Umbilical cord (tissue), 2 donors: ENCODE data around the gene GRB10. TPM values are rescaled to one million over a fixed set of nuclear protein-coding genes. Genes with fewer than 3 reads are reported as not detected.

Source experiments
- DNase-seq: peaks from one replicate; pipeline ENCODE4 v3.0.0-alpha.2; 2015; ENCODE audit warnings: low spot score
- total RNA-seq: library from RNA; depleted of rRNA; stranded (reverse); fragments of >200 nt; gene quantifications from one replicate; pipeline ENCODE4 v1.2.3, GENCODE V29; 2014; ENCODE audit warnings: low replicate concordance; ENCODE audit not compliant: insufficient read depth

Gene GRB10
- total RNA-seq, 1 donor from 2014 or later, result 38.3 TPM

DNA sequence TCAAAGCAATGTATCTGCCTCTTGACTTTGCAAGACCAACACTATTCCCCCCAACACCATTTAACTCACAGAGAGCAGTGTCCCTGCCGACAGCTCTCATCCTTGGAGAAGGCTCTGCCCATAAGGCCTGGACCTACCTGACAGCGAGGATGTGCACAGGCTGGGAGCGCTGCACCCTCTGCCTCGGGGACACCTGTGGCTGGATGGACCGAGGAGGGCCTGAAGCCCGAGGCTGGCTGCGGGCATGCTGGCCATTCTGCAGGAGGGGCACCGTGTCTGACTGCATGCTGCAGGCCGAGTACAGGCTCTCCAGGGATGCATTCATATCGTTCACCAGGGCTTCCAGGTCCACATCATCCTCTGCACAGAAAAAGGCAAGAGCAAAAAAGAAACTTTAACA, 108.4 kb downstream of the GRB10 start:
- no peak for DNase-seq

- DNase-seq, result no peak
Measured at GRCh38 chr7:50673096-50673495, 109.6 kb downstream of the GRB10 start.

GRCh38 chr7:50672045-50672444, 110.7 kb downstream of the GRB10 start:
- no peak for DNase-seq

DNA sequence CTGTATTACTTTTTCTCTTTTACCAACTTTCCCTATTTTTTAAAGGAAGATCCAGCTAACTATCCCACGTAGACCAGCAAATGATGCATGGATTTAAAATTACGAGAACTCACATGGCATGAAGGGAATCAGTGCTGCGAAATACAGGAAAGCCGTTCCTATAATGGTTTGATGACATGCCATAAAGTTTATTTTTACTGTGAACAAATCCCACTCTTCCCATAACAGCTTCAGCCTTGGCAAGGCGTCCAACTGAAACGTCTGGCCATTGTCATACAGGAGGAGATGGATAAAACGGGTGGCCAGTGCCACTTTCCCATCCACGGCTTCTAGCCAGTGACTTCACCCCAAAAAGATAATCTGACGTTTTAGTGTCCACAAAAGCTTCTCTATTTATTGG, 111.3 kb downstream of the GRB10 start:
- peak; percentile 32 for DNase-seq

DNA sequence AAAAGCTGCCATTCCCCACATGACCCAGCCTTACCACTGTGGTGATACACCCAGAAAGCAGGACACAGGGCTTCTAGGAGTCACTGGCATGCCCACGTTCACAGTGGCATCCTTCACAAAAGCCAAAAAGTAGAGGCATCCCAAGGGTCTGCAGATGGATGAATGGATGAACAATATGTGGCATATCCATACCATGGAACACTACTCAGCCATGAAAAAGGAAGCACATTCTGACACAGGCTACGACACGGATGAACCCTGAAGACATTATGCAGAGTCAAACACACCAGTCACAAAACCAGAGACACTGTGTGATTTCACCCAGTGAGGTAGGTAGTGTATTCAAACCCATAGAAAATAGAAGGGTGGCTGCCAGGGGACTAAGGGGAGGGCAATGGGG, 112.8 kb downstream of the GRB10 start:
- DNase-seq, result no peak

GRCh38 chr7:50667789-50668226, 114.9 kb downstream of the GRB10 start:
- DNase-seq, result no peak

GRCh38 chr7:50667338-50667737, 115.4 kb downstream of the GRB10 start:
- DNase-seq, result peak; percentile 55

DNA sequence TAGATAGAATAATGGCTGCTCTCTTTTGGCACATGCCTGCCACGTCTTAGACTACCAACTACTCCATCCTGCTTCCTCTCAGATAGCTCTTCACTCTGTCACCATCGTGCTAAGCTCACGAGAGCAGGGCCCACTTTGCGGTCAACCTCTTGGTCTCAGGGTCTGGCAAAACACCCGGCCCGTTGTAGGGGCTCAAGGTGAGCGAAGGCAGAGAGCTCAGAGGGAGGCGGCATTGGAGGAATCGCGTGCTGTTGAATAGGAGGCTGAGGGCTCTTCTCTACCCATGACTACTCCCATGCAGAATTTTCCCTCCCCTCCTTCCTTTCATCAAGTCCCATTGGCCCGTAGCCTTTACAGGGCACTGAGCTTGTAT, 116.6 kb downstream of the GRB10 start:
- no peak for DNase-seq

DNA sequence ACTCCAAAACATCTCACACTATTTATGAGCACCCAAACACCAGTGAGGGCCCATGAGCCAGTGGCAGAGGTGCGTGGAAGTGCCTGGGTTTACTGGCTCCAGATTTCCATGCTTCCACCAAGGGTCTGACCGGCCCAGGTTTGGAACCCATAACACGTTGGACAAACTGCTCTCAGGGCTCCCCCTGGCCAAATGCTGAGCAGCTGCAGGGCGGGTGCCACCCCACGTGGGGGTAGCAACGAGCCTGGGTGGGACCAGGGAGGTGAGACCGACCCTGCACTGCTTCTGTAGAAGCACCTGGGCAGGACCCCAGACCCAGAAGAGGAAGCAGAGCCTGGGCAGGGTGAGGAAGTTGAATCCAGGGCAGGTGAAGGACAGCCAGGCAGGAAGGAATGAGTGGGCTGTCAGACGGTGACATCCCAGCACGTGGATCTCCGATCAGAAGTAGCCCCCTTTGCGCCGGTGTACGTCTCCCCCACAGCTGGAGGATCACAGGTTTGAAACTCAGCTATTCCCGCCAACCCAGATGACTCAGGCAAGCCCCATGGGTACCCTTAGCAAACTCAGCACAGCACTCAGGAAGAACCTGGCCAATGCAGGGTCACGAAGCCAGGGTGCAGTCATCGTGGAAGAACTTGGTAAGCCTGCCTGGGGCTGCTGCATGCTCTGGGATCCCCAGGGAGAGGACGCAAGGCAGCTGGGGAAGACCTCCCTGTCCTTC, 117.1 kb downstream of the GRB10 start:
- no peak for DNase-seq

DNA sequence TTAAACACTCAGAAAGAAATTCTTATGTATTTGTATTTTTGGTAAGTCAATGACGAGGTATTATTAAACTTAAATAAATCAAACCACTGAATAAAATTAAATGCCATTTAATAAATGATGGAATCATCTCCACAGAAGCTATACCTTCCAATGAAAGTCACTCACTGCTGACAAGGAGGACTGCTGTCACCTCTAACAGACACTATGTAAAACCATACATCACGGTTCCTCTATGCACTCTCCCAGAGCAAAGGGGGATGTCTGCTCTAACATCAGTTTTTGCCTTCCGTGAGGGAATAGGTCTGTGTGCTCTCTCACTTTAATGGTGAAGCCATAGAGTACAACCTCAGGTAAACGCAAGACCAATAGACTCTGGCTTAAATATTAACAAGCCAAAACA, 117.8 kb downstream of the GRB10 start:
- DNase-seq, result no peak

- DNase-seq, result no peak
Measured at GRCh38 chr7:50664461-50664922, 118.2 kb downstream of the GRB10 start.

- no peak for DNase-seq
Measured at GRCh38 chr7:50663396-50664102, 119.1 kb downstream of the GRB10 start.

DNA sequence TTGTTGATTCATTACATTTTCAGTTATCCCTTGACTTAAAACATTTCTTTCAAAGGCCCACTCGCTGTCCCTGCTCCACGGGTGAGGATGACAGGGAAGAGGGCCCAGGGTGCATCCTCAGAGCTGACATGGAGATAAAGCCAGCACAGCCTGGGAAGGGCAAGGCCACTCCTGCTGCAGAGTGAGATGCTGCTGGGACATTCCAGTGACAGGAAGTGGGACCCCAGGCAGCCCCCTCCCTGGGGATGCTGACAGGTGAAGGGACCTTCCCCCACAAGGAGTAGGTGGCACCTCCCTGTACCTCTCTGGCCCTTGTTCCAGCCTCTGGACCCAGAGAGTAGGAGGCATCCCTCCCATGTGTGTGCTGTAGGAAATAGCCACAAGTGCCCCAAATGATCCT, 119.7 kb downstream of the GRB10 start:
- no peak for DNase-seq

DNA sequence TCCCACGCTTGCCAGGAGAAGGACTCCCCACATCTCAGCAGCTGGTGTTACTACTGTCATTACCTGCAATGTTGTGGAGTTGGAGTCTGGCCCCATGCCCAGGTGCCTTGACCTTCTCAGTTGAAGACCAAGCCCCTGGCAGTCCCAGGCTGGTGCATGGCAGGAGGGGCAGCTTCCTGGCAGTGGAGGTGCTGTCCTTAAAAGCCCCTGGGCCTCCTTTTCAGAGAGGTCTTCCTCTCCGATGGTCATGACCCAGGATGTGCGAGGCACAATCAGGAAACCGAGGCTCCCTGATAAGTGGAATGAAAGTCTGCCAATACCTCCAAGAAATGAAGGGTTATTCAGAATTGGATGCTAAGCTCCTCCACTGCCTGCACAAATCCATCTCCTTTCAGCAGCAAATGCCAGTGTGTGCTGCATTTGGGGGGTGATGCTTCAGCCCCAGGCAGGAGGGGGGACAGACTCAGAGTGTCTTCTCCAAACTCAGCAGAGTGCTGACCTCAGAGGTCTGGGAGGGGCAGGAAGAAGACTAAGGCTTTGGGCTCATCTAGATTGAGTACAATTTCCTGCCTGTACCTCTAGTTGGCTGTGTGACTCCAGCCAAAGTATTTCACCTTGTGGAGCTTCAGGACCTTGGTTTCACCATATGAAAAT, 120.5 kb downstream of the GRB10 start:
- no peak for DNase-seq

DNA sequence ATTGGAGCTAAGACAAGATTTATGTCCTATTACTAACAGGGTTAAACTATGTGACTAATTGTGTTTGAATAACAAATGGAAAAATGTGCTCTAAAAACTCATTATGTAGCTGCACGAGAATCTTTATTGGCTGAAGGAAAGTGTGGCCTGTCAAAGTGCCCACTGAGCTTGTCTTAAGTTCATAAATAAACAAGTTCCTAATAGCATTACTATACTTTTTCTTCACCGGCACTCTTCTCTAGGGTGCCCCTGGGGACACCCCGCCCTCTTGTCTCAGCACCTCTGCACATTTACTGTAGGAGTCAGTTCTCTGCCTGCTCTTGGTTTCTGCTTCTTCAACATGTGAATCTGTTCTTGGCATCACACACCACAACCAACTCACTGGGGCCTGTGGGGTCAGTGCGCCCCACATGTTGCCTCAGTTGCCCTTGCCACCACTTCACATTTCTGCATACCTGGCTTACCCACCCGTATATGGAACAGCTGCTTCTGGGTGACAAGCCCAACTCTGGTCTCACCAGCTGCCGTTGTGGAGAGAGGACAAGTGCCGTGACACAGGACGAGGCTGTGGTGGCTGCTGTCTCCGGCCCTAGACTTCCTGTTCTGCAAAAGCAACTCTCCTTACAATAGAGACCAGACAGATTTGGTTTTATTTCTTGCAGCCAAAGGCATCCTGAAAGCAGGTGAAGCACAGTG, 121.2 kb downstream of the GRB10 start:
- no peak for DNase-seq

DNA sequence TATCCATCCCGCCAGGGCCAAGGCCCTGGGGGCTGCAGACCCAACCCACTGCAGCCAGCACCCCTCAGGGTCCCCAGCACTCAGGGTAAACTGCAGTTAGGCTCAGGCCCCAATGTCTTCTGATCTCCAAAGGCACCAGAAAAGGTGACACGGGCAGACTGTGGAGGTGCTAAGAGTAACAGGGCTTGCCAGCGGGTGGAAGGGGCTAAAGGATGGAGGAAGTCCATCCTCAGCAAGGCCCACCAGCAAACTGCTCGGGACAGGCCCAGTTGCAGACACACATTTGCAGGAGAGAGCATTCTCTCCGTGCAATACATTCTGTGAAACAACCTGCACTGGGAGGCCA, 121.9 kb downstream of the GRB10 start:
- DNase-seq, result no peak

- no peak for DNase-seq
Measured at GRCh38 chr7:50660040-50660829, 122.5 kb downstream of the GRB10 start.

GRCh38 chr7:50659329-50659965, 123.2 kb downstream of the GRB10 start:
- no peak for DNase-seq

- no peak for DNase-seq
Measured at GRCh38 chr7:50658696-50659095, 124.0 kb downstream of the GRB10 start.

- no peak for DNase-seq
Measured at GRCh38 chr7:50657912-50658311, 124.8 kb downstream of the GRB10 start.

DNA sequence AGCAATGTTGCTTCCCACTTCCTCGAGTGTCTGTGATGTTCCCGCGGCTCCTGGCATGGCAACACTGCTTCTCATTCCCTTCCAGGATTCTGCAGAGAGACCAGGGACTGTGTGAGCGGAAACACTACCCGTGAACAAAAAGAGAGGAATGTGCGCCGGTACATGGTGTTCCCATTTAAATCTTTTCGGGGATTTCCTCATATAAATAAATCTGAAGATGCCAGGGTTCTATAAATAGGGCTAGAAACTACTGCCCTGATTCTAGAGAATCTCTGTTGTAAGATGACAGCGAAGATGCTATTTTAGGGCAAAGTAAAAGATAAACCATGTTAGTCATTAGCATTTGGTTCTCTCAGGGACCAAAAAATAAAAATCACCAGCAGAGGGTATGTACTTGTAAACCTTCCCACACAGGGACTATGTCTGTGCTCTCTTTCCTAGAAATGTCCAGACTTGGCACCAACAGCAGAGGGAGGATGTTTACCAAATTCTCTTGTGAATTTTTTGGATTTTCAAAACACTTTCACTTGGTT, 125.3 kb downstream of the GRB10 start:
- DNase-seq, result peak; percentile 75
